ENCODE measurements around the gene LIME1. TPM values are rescaled to one million over a fixed set of nuclear protein-coding genes. Genes with fewer than 3 reads are reported as not detected.

LIME1 gene
- total RNA-seq, 1 donor from 2014 or later, result 7.8 TPM

GRCh38 chr20:63781181-63781580 is 44.7 kb downstream of the LIME1 start:
- H3K4me1 ChIP-seq, result no peaks in the 10 kb centered on the region
- H3K27ac ChIP-seq, result no peak overlapping the region
- H3K9me3 ChIP-seq, result no peaks in the 10 kb centered on the region
- no peak overlapping the region for H3K4me3 ChIP-seq
- H3K36me3 ChIP-seq, result no peaks in the 10 kb centered on the region
- ATAC-seq (no peak), DNase-seq (no peak)
- H3K27me3 ChIP-seq, result no peaks in the 10 kb centered on the region
- no peak for TF ChIP-seq CTCF (IDR thresholded peaks at IDR 0.05)
- intact Hi-C loops (cut with DNase I), result loop anchor here (5.0 kb wide), 1 partner anchor 81 kb away; the partner anchor contains the start of gene ABHD16B

- H3K27ac ChIP-seq, result no peak overlapping the region
- no peak overlapping the region for H3K4me3 ChIP-seq
- TF ChIP-seq CTCF (IDR thresholded peaks at IDR 0.05), result no peak
- intact Hi-C loops (cut with DNase I), result loop anchor here (5.0 kb wide), 1 partner anchor 80 kb away; the partner anchor contains the start of gene ABHD16B
- H3K9me3 ChIP-seq, result no peaks in the 10 kb centered on the region
- no peaks in the 10 kb centered on the region for H3K36me3 ChIP-seq
- H3K27me3 ChIP-seq, result no peaks in the 10 kb centered on the region
- no peak for ATAC-seq
- DNase-seq, result no peak
- no peaks in the 10 kb centered on the region for H3K4me1 ChIP-seq
Measured at GRCh38 chr20:63782051-63782471, 45.6 kb downstream of the LIME1 start.

GRCh38 chr20:63782521-63782971 is 46.1 kb downstream of the LIME1 start:
- Histone ChIP-seq H3K4me1 (no peaks in the 10 kb centered on the region), H3K36me3 (no peaks in the 10 kb centered on the region), H3K27me3 (no peaks in the 10 kb centered on the region), H3K9me3 (no peaks in the 10 kb centered on the region), H3K4me3 (no peak overlapping the region), H3K27ac (no peak overlapping the region)
- DNase-seq, result no peak
- no peak for ATAC-seq
- TF ChIP-seq CTCF (IDR thresholded peaks at IDR 0.05), result no peak
- intact Hi-C loops (cut with DNase I), result loop anchor here (5.0 kb wide), 1 partner anchor 80 kb away; the partner anchor contains the start of gene ABHD16B

- Histone ChIP-seq H3K4me3 (no peak overlapping the region), H3K4me1 (no peaks in the 10 kb centered on the region), H3K9me3 (no peaks in the 10 kb centered on the region), H3K27ac (no peak overlapping the region), H3K27me3 (no peaks in the 10 kb centered on the region), H3K36me3 (peaks cover 2% of the 10 kb centered on the region)
- ATAC-seq (no peak), DNase-seq (no peak)
- intact Hi-C loops (cut with DNase I), result loop anchor here (5.0 kb wide), 1 partner anchor 78 kb away; the partner anchor contains the start of gene ABHD16B
- TF ChIP-seq CTCF (IDR thresholded peaks at IDR 0.05), result no peak
Measured at GRCh38 chr20:63783970-63784369, 47.5 kb downstream of the LIME1 start.

- no peak overlapping the region for H3K27ac ChIP-seq
Measured at GRCh38 chr20:63785691-63786131, 49.2 kb downstream of the LIME1 start.

More at GRCh38 chr20:63785691-63786131, 49.2 kb downstream of the LIME1 start:
- DNase-seq, result no peak
- intact Hi-C loops (cut with DNase I), result no loop called here
- no peaks in the 10 kb centered on the region for H3K4me1 ChIP-seq
- no peak for ATAC-seq
- H3K27me3 ChIP-seq, result no peaks in the 10 kb centered on the region
- no peak overlapping the region for H3K4me3 ChIP-seq
- H3K9me3 ChIP-seq, result no peaks in the 10 kb centered on the region
- no peak for TF ChIP-seq CTCF (IDR thresholded peaks at IDR 0.05)
- H3K36me3 ChIP-seq, result peaks cover 17% of the 10 kb centered on the region
